Cardiac muscle cell (in vitro differentiated cells and primary cell): ENCODE measurements around the gene ITGA11. TPM values are rescaled to one million over a fixed set of nuclear protein-coding genes. Genes with fewer than 3 reads are reported as not detected.

Experiments
- DNase-seq, 2 donors: peaks; one replicate each; pipeline versions ENCODE4 v3.0.0 to v3.0.0-alpha.2; 2010 to 2017; ENCODE audit warnings: low read depth in 1 of 2, low spot score in 1 of 2
- H3K27ac ChIP-seq: fragments of 200-600 bp; sonication (generic); 2 replicates; pipeline ENCODE4 v1.5.1; 2016
- H3K27me3 ChIP-seq: fragments of 200-600 bp; sonication (generic); 2 replicates; pipeline ENCODE4 v1.6.0; 2016; ENCODE audit warnings: control low read depth
- H3K36me3 ChIP-seq: fragments of 200-600 bp; sonication (generic); 2 replicates; pipeline ENCODE4 v1.5.1; 2016; ENCODE audit warnings: control low read depth
- H3K4me1 ChIP-seq: fragments of 200-600 bp; sonication (generic); 2 replicates; pipeline ENCODE4 v1.8.1; 2017; ENCODE audit warnings: low read depth, mild to moderate bottlenecking, mixed run types
- H3K4me3 ChIP-seq: fragments of 200-600 bp; sonication (generic); 2 replicates; pipeline ENCODE4 v1.5.1; 2016; ENCODE audit warnings: mild to moderate bottlenecking
- H3K9me3 ChIP-seq: fragments of 200-600 bp; sonication (generic); 2 replicates; pipeline ENCODE4 v1.5.1; 2017; ENCODE audit warnings: low read depth, mild to moderate bottlenecking, control low read depth
- polyA plus RNA-seq: library from polyadenylated mRNA; unstranded; fragments of >200 nt; fragmentation: Nextera tagmentation; extraction: Ambion mirVana; gene quantifications from 2 replicates; pipeline ENCODE4 v1.2.1, GENCODE V29; 2016
- total RNA-seq: library from RNA; depleted of rRNA; stranded (reverse); fragments of >200 nt; gene quantifications from 2 replicates; pipeline ENCODE4 v1.2.3, GENCODE V29; 2016
- TF ChIP-seq, protein P1 (sequence below): IDR thresholded peaks from 2 replicates; pipeline ENCODE4 v1.5.1; 2012; ENCODE audit warnings: low read depth, mild to moderate bottlenecking, low read length

The ITGA11 gene
- total and polyA plus RNA-seq, 2 experiments from 2014 or later, result 0.12 to 1.2 TPM

DNA sequence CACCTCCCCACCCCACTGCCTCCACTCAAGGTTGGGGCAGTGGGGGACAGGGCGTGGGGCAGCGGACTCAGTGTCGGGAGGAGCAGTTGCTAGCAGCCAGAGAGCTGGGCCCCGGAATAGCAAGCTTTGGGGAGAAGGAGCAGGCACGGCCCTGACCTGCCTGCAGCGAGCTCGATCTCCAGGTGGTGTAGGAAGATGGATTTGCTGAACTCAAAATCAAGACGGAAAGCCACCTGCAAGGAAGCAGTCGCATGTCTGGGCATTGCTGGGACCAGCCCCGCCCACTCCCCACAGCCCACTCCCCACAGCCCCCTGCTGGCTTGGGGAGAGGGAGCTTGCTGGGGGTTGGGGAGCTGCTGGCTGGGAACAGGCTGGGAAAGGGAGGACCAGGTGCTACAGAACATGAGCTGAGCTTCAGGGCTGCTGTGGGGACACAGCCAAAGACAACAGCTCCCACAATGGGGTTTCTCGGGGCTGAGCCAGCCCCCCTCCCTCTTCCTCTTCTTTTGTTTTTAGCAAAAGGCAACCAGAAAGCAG is 116.4 kb downstream of the ITGA11 start:
- H3K4me3 ChIP-seq, result no peak overlapping the region
- H3K4me1 ChIP-seq, result no peaks in the 10 kb centered on the region
- TF ChIP-seq, protein P1, sequence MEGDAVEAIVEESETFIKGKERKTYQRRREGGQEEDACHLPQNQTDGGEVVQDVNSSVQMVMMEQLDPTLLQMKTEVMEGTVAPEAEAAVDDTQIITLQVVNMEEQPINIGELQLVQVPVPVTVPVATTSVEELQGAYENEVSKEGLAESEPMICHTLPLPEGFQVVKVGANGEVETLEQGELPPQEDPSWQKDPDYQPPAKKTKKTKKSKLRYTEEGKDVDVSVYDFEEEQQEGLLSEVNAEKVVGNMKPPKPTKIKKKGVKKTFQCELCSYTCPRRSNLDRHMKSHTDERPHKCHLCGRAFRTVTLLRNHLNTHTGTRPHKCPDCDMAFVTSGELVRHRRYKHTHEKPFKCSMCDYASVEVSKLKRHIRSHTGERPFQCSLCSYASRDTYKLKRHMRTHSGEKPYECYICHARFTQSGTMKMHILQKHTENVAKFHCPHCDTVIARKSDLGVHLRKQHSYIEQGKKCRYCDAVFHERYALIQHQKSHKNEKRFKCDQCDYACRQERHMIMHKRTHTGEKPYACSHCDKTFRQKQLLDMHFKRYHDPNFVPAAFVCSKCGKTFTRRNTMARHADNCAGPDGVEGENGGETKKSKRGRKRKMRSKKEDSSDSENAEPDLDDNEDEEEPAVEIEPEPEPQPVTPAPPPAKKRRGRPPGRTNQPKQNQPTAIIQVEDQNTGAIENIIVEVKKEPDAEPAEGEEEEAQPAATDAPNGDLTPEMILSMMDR, result no peak
- no peaks in the 10 kb centered on the region for H3K36me3 ChIP-seq
- no peak overlapping the region for H3K27ac ChIP-seq
- peak in 1 of 2 donors; percentile 19 for DNase-seq
- no peaks in the 10 kb centered on the region for H3K27me3 ChIP-seq
- H3K9me3 ChIP-seq, result no peaks in the 10 kb centered on the region

DNA sequence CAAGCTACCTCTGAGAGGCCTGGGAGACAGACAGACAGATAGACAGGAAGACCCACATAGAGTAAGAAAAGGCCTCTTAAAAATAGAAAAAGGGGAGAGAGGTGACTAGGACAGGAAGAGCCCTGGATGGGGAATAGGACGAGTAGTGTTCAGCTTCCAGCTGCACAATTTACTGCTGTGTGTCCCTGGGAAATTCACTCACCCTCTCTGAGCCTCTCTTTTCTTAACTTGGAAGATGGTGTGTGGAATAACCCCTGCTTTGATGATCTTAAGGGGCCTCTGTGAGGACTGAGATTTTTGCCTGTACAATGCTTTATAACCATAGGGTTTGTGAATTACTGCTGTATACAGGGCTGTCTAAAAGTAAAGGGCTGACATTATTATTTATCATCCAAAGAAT is 116.9 kb downstream of the ITGA11 start:
- Histone ChIP-seq H3K36me3 (no peaks in the 10 kb centered on the region), H3K27ac (no peak overlapping the region), H3K4me3 (no peak overlapping the region), H3K27me3 (no peaks in the 10 kb centered on the region), H3K9me3 (no peaks in the 10 kb centered on the region), H3K4me1 (no peaks in the 10 kb centered on the region)
- no peak for DNase-seq
- TF ChIP-seq, protein P1, result no peak

DNA sequence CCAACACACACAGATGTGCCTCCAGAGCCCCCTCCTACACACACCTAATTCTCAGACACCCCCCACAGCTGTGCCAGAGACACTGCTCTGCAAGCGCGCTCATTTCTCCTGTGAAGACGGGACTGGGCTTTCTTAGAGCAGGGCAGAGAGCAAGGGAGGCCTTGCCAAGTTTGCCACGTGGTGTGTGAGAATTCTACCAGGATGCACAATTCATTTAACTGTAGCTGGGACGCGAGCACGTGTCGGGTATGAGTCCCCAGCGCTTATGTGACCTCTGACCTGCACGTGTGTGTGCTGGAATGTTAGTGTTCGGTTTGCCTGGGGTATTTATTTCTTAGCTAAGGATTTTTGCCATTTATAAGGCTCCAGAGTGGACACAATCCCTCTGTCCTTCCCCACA is 117.4 kb downstream of the ITGA11 start:
- H3K4me1 ChIP-seq, result no peaks in the 10 kb centered on the region
- no peak overlapping the region for H3K4me3 ChIP-seq
- no peaks in the 10 kb centered on the region for H3K27me3 ChIP-seq
- TF ChIP-seq, protein P1, result no peak
- no peaks in the 10 kb centered on the region for H3K9me3 ChIP-seq
- no peaks in the 10 kb centered on the region for H3K36me3 ChIP-seq
- DNase-seq, result no peak
- H3K27ac ChIP-seq, result no peak overlapping the region

DNA sequence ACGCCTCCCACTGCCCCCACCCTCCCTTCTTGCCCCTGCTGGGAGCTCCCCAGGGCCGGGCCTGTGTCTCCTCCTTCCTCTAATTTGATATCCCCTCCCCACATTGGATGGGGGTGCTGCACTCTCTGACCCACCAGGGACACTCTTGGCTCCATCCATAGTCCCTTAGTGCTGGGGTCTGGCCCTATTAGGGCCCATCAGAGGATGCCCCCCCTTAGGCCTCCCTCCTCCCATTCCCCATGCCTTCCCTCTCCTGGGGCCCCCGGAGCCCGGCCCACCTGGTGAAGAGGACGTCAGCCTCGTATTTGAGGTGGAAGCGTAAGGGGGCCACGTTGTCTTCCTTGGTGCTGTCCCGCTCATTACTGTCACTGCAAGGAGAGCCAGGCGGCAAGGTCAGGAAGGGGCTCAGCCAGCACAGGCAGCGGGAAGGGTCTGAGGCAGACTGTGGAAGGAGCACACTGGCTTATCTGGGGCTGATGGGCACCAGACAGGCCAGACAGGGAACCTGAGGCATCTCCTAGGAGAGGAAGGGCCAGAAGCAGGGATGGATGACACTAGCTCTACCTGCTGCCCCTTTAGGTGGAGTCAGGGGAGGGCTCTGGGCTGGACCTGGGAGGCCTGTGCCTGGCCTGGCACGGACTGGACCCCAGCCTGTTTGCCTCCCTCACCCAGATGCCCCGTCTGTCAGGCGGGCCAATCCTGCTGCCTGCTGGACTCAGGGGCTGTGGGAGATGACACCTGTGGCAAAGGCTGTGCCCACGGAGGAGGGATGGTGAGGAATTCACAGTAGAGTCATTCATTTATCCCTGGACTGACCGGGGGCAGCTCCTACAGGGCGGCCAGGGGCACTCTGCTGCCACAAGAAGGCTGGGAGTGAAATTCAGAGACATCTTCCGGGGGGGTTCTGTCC is 118.2 kb downstream of the ITGA11 start:
- Histone ChIP-seq H3K4me1 (no peaks in the 10 kb centered on the region), H3K27me3 (no peaks in the 10 kb centered on the region), H3K9me3 (no peaks in the 10 kb centered on the region), H3K4me3 (no peak overlapping the region), H3K27ac (no peak overlapping the region), H3K36me3 (no peaks in the 10 kb centered on the region)
- DNase-seq, result no peak
- TF ChIP-seq, protein P1, result no peak

DNA sequence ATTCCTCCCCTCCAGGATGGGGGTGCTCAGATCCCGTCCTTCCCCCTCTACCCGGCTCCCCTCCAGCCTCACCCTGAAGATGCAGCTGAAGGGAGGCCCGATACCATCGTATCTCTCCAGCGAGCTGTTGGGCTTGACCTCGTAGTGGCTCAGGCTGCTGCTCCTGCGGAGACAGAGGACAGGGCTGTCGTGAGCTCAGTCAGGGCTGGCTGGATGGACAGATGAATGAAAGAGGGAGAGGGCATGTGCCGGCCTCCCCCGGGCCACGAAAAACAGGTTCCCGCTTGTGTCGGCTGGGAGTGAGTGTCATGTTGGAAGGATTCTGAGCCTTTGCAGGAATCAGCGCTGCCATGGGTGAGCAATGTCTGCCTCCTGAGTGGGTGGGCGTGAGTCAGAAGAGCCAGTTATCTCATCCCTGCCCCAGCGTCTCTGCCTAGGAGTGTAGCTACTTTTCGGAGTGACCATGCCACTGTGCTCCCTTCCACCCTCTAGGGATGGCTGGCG is 119.2 kb downstream of the ITGA11 start:
- peak in 1 of 2 donors; percentile 32 for DNase-seq
- Histone ChIP-seq H3K27me3 (no peaks in the 10 kb centered on the region), H3K36me3 (no peaks in the 10 kb centered on the region), H3K4me1 (no peaks in the 10 kb centered on the region), H3K4me3 (no peak overlapping the region), H3K27ac (no peak overlapping the region), H3K9me3 (no peaks in the 10 kb centered on the region)
- TF ChIP-seq, protein P1, result no peak
